GM21825 (cell line): ENCODE data around the gene MYLK3.

Experiments used
- ATAC-seq: cut with Tn5 transposase; IDR thresholded peaks from one replicate; pipeline ENCODE4 v1.9.1; 2021; ENCODE audit warnings: mild to moderate bottlenecking, moderate library complexity; ENCODE audit not compliant: unreplicated experiment

Gene MYLK3

GRCh38 chr16:46728806-46729205, 19.3 kb downstream of the MYLK3 start:
- ATAC-seq = no peak

- no peak for ATAC-seq
These were observed 20.5 kb downstream of the MYLK3 start for GRCh38 chr16:46727630-46728029.

GRCh38 chr16:46727184-46727583, 21.0 kb downstream of the MYLK3 start:
- no peak for ATAC-seq

- no peak for ATAC-seq
These were observed 26.3 kb downstream of the MYLK3 start for GRCh38 chr16:46721885-46722284.

- no peak for ATAC-seq
These were observed 27.5 kb downstream of the MYLK3 start for GRCh38 chr16:46720619-46721018.

GRCh38 chr16:46719528-46719927, 28.6 kb downstream of the MYLK3 start:
- no peak for ATAC-seq

- no peak for ATAC-seq
These were observed 29.9 kb downstream of the MYLK3 start for GRCh38 chr16:46718214-46718613.

- ATAC-seq = no peak
These were observed 30.5 kb downstream of the MYLK3 start for GRCh38 chr16:46717692-46718091.

GRCh38 chr16:46715769-46716305, 32.3 kb downstream of the MYLK3 start:
- ATAC-seq = no peak

- no peak for ATAC-seq
These were observed 33.1 kb downstream of the MYLK3 start for GRCh38 chr16:46714797-46715591.

GRCh38 chr16:46713634-46714033, 34.5 kb downstream of the MYLK3 start:
- ATAC-seq = no peak

- ATAC-seq = no peak
These were observed 35.2 kb downstream of the MYLK3 start for GRCh38 chr16:46712911-46713310.

GRCh38 chr16:46711106-46712058, 36.8 kb downstream of the MYLK3 start:
- no peak for ATAC-seq

- no peak for ATAC-seq
These were observed 38.6 kb downstream of the MYLK3 start for GRCh38 chr16:46709469-46710005.

- no peak for ATAC-seq
These were observed 41.5 kb downstream of the MYLK3 start for GRCh38 chr16:46706642-46707041.

GRCh38 chr16:46702030-46702429, 46.1 kb downstream of the MYLK3 start:
- no peak for ATAC-seq

- ATAC-seq = no peak
These were observed 46.5 kb downstream of the MYLK3 start for GRCh38 chr16:46701615-46702014.

GRCh38 chr16:46700048-46700447, 48.1 kb downstream of the MYLK3 start:
- no peak for ATAC-seq

GRCh38 chr16:46696957-46697356, 51.2 kb downstream of the MYLK3 start:
- ATAC-seq = no peak

GRCh38 chr16:46695937-46696336, 52.2 kb downstream of the MYLK3 start:
- ATAC-seq = no peak

- ATAC-seq = no peak
These were observed 54.5 kb downstream of the MYLK3 start for GRCh38 chr16:46693598-46693997.
